Endothelial cell of umbilical vein (primary cell): ENCODE results near the gene SPTBN4. TPM values are rescaled to one million over a fixed set of nuclear protein-coding genes. Genes with fewer than 3 reads are reported as not detected.
A peak's percentile ranks its signal among the peaks of the same experiment; 100 is the strongest.

ENCODE experiments used
- BruUV-seq: library from RNA; stranded (reverse); fragments of 400-500 nt; replicated peaks from 2 replicates; lab custom pipeline; 2021; lab: Mats Ljungman, UMichigan
- CTCF ChIA-PET: fragments of 300-600, 350-600 bp; sonication (Branson Sonifier 250); formaldehyde crosslinking; loops from one replicate; lab custom pipeline; 2021; ENCODE audit warnings: antibody characterized with exemption, inconsistent platforms; lab: Charles Lee
- POLR2A ChIA-PET: fragments of 300-600, 350-600 bp; sonication (Branson Sonifier 250); formaldehyde crosslinking; loops from one replicate; lab custom pipeline; 2021; ENCODE audit warnings: antibody characterized with exemption, inconsistent platforms; lab: Charles Lee
- DNase-seq: peaks from one replicate; pipeline ENCODE4 v3.0.0-alpha.2; 2011; ENCODE audit warnings: low read depth, low spot score
- FAIRE-seq: peaks from 2 replicates; lab custom pipeline; 2011; peaks lifted over from hg19 to GRCh38; lab: Jason Lieb, UNC
- H2AFZ ChIP-seq: 2 replicates; pipeline ENCODE4 v1.6.0; 2012; ENCODE audit warnings: low read depth, low read length, control low read depth, inconsistent platforms
- H3K27ac ChIP-seq: 2 replicates; pipeline ENCODE4 v1.5.1; 2011; ENCODE audit warnings: low read depth, mild to moderate bottlenecking, control low read depth, low read length, moderate library complexity; ENCODE audit not compliant: insufficient read depth
- H3K27me3 ChIP-seq, 2 experiments: 2 replicates each; pipeline versions ENCODE4 v1.6.0 to v1.6.1; 2011; ENCODE audit warnings: low read length in 2 of 2, mixed read lengths in 1 of 2; ENCODE audit not compliant: control insufficient read depth in 2 of 2, insufficient read depth in 2 of 2
- H3K36me3 ChIP-seq, 2 experiments: 2 replicates in 1 of 2; 3 replicates in 1 of 2; pipeline ENCODE4 v1.5.1; 2011; ENCODE audit warnings: low read length in 2 of 2, mild to moderate bottlenecking in 1 of 2, moderate library complexity in 1 of 2; ENCODE audit not compliant: control insufficient read depth in 2 of 2, insufficient read depth in 2 of 2; ENCODE audit errors: extremely low read depth in 1 of 2
- H3K4me1 ChIP-seq: 3 replicates; pipeline ENCODE4 v1.5.1; 2011; ENCODE audit warnings: mild to moderate bottlenecking, low read length; ENCODE audit not compliant: control insufficient read depth, insufficient read depth; ENCODE audit errors: extremely low read depth
- H3K4me2 ChIP-seq: 2 replicates; pipeline ENCODE4 v1.6.1; 2011; ENCODE audit warnings: low read length, control low read depth, mixed read lengths; ENCODE audit not compliant: insufficient read depth
- H3K4me3 ChIP-seq, 3 experiments: fragments of 200-600 bp in 1 of 3; sonication (generic), shearing (Covaris generic) in 1 of 3; replicated peaks in 1 of 3; 2 replicates each; pipeline ENCODE4 v1.5.1; 2011 to 2016; ENCODE audit warnings: control low read depth in 3 of 3, low read length in 3 of 3, mild to moderate bottlenecking in 2 of 3, inconsistent platforms in 1 of 3, low read depth in 1 of 3, moderate library complexity in 1 of 3; ENCODE audit not compliant: insufficient read depth in 1 of 3
- H3K79me2 ChIP-seq: 2 replicates; pipeline ENCODE4 v1.6.0; 2012; ENCODE audit warnings: low read length, inconsistent platforms; ENCODE audit not compliant: control insufficient read depth, insufficient read depth
- H3K9ac ChIP-seq: replicated peaks from 2 replicates; pipeline ENCODE3; 2011; ENCODE audit warnings: low read length, control low read depth; ENCODE audit not compliant: insufficient read depth; ENCODE audit errors: extremely low read depth
- H3K9me1 ChIP-seq: replicated peaks from 3 replicates; pipeline ENCODE4 v1.6.0; 2011; ENCODE audit warnings: mild to moderate bottlenecking, low read length; ENCODE audit not compliant: control insufficient read depth, insufficient read depth; ENCODE audit errors: extremely low read depth
- H3K9me3 ChIP-seq: replicated peaks from 2 replicates; pipeline ENCODE4 v1.5.1; 2012; ENCODE audit warnings: low read length, inconsistent platforms; ENCODE audit not compliant: control insufficient read depth, insufficient read depth
- H4K20me1 ChIP-seq: replicated peaks from 2 replicates; pipeline ENCODE3; 2011; ENCODE audit warnings: mild to moderate bottlenecking, low read length; ENCODE audit not compliant: control insufficient read depth, insufficient read depth; ENCODE audit errors: extremely low read depth
- FOS ChIP-seq: IDR thresholded peaks from 2 replicates; pipeline ENCODE4 v1.6.1; 2011; ENCODE audit warnings: mild to moderate bottlenecking, low read length, moderate library complexity, borderline replicate concordance; ENCODE audit not compliant: insufficient read depth
- JUN ChIP-seq: IDR thresholded peaks from 2 replicates; pipeline ENCODE4 v1.6.1; 2011; ENCODE audit warnings: borderline replicate concordance, low read depth; ENCODE audit not compliant: insufficient read length, insufficient read depth
- POLR2A ChIP-seq: IDR thresholded peaks from 2 replicates; pipeline ENCODE4 v1.6.1; 2012; ENCODE audit warnings: low read depth, mild to moderate bottlenecking, control low read depth, low read length
- POLR2AphosphoS5 ChIP-seq: IDR thresholded peaks from 2 replicates; pipeline ENCODE4 v1.6.1; 2012; ENCODE audit warnings: low read depth, mild to moderate bottlenecking, control low read depth, low read length, moderate library complexity; ENCODE audit not compliant: insufficient read depth
- dilution Hi-C: fragments of 300-500 bp; cut with MboI; formaldehyde crosslinking; loops from one replicate; pipeline ENCODE4 v1.15.0; 2019; ENCODE audit warnings: low sequenced_read_pairs; ENCODE audit not compliant: extremely low pct_ligation_motif_present
- intact Hi-C: fragments of 100-400 bp; cut with micrococcal nuclease; formaldehyde crosslinking; loops from one replicate; pipeline ENCODE4 v1.10.0; 2022
- polyA plus RNA-seq, 4 experiments: library from polyadenylated mRNA; depleted of rRNA in 3 of 4; stranded (reverse) in 3 of 4; unstranded in 1 of 4; fragments of >200 nt; gene quantifications; 2 replicates each; pipeline versions ENCODE4 v1.2.1 to v1.2.3, GENCODE V29; 2011 to 2012; ENCODE audit warnings: missing spikeins in 1 of 4
- total RNA-seq: library from RNA; stranded (reverse); gene quantifications from 2 replicates; pipeline ENCODE4 v1.2.3, GENCODE V29; 2021
- TF ChIP-seq, protein P1 (sequence below), 2 donors: IDR thresholded peaks; 1 replicate in 1 of 2; 2 replicates in 1 of 2; pipeline ENCODE4 v1.5.1; 2011; ENCODE audit warnings: low read length in 2 of 2, mild to moderate bottlenecking in 2 of 2, moderate library complexity in 2 of 2, control low read depth in 1 of 2, inconsistent platforms in 1 of 2, low read depth in 1 of 2; ENCODE audit not compliant: insufficient read depth in 1 of 2; ENCODE audit errors: extremely low read depth in 1 of 2

The SPTBN4 gene
- total and polyA plus RNA-seq, 2 donors (not counting 3 experiments of a cell fraction or from before 2014, with no cell fraction given), result 0.33 TPM; not detected in 1

DNA sequence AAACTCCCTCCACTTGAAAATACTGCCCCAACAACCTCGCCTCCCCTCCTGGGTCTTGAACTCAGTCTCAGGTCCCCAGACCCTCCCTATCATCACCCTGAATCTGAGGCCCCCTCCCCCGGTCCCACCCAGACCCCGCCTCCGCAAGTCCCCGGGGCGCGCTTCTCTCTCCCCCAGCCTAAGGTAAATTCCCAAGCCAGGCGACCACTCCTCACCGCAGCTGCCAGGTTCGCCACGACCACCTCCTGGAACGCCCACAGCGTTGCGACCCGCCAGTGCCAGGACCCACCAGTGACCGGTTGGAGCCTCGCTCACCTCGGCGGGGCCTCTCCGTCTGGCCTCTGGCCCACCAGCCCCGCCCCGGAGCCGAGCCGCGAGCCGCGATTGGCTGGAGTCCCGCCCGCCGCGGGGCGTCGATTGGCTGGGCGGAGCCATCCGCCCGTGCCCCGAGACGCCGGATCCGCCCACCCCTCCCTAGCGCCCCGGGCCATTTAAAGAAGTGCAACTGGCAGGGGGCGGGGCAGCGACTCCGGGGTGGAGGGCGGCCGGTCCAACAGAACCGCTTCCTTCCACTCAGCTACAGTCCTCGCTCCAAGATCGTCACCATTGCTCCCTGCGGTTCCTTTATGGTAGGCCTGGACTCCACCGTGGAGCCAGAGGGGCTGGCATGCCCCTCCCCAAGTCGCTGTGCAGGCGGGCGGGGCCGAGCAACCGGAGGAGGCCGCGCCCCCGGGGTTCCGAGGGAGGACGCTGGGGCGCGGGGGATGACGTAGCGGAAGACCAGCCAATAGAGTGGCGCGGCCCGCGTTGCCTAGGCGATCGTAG is 22.6 kb upstream of the SPTBN4 start, which contains the start of gene SERTAD3:
Gene SERTAD3, minus strand, starts transcription at position 336 of the 825 bp plus-strand sequence. CDS start 2,255 bp downstream, outside the sequence.
- no TSS peak for BruUV-seq

DNA sequence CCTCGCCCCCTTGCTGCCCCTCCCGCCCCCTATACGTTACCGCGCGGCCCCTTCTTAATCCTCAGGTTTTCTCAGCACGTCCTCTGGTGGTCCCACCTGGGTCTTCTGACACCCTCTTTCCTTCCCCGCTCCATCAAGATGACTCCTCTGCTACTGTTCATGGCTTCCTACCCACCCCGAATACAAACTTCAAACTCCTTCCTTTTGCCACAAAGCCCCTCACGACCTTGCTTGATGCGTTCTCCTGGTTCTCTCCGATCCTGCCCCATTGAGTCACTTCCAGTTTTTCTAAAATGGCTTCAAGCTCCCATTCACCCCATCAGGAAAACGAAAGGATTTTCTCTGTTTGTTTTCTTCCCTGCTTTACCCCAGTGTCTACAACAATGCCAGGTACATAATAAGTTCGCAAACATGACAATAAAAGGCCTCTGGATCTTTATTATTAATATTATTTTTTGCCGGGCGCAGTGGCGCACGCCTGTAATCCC is 21.9 kb upstream of the SPTBN4 start:
- no peak for DNase-seq
- no peaks in the 10 kb centered on the region for H4K20me1 ChIP-seq
- no peaks in the 10 kb centered on the region for H3K9me3 ChIP-seq
- no peaks in the 10 kb centered on the region for H3K27me3 ChIP-seq
- POLR2A ChIA-PET, result interaction anchor here (2.6 kb wide), 1 partner anchor 20 kb away, joined by 13 read pairs; the partner anchor contains the start of gene BLVRB
- H3K4me2 ChIP-seq, result peak overlapping the region; percentile 75
- peaks cover 9% of the 10 kb centered on the region for H3K4me1 ChIP-seq
- FAIRE-seq, result no peak
- peak overlapping the region; percentile 73 for H2AFZ ChIP-seq
- peaks cover 9 to 12% of the 10 kb centered on the region in 2 experiments for H3K36me3 ChIP-seq
- H3K9ac ChIP-seq, result peak overlapping the region; percentile 62
- CTCF ChIA-PET, result interaction anchor here (1.2 to 4.1 kb wide), 3 partner anchors 20 to 140 kb away, joined by 5 to 37 read pairs (median 25); no protein-coding TSS in a partner anchor
- intact Hi-C loops, result loop anchor here (1.0 to 10.0 kb wide), 6 partner anchors 19 to 360 kb away; no protein-coding TSS in a partner anchor
- peak overlapping the region; percentile 17 to 53 (median 52) for H3K4me3 ChIP-seq
- TF ChIP-seq, protein P1, sequence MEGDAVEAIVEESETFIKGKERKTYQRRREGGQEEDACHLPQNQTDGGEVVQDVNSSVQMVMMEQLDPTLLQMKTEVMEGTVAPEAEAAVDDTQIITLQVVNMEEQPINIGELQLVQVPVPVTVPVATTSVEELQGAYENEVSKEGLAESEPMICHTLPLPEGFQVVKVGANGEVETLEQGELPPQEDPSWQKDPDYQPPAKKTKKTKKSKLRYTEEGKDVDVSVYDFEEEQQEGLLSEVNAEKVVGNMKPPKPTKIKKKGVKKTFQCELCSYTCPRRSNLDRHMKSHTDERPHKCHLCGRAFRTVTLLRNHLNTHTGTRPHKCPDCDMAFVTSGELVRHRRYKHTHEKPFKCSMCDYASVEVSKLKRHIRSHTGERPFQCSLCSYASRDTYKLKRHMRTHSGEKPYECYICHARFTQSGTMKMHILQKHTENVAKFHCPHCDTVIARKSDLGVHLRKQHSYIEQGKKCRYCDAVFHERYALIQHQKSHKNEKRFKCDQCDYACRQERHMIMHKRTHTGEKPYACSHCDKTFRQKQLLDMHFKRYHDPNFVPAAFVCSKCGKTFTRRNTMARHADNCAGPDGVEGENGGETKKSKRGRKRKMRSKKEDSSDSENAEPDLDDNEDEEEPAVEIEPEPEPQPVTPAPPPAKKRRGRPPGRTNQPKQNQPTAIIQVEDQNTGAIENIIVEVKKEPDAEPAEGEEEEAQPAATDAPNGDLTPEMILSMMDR (IDR thresholded peaks at IDR 0.05; ENCODE audit: extremely low read depth in 1 of 2, insufficient read depth in 1 of 2, low read depth in 1 of 2, low read length in 2 of 2), result peak in 1 of 2 donors; percentile 33
- TF ChIP-seq POLR2A (peak; percentile 38), FOS (no peak)
- H3K27ac ChIP-seq, result peak overlapping the region; percentile 46
- TSS peak; percentile 30 for BruUV-seq
- peaks cover 29% of the 10 kb centered on the region for H3K79me2 ChIP-seq
- dilution Hi-C loops, result no loop called here
- no peaks in the 10 kb centered on the region for H3K9me1 ChIP-seq

More for the DNA sequence above, 22.6 kb upstream of the SPTBN4 start, which contains the start of gene SERTAD3:
- Histone ChIP-seq H3K4me1 (peaks cover 9% of the 10 kb centered on the region), H3K4me3 (peak within 1 kb of the TSS; percentile 52 to 98 (median 95)), H3K4me2 (peak within 1 kb of the TSS; percentile 75), H3K9ac (peak within 1 kb of the TSS; percentile 95), H4K20me1 (no peaks in the 10 kb centered on the region), H3K9me3 (no peaks in the 10 kb centered on the region), H3K9me1 (no peaks in the 10 kb centered on the region), H3K27me3 (no peaks in the 10 kb centered on the region), H3K36me3 (peaks cover 9 to 12% of the 10 kb centered on the region in 2 experiments), H2AFZ (peak within 1 kb of the TSS; percentile 73), H3K79me2 (peaks cover 29% of the 10 kb centered on the region), H3K27ac (peak within 1 kb of the TSS; percentile 90)
- DNase-seq, result peak; percentile 97
- dilution Hi-C loops, result no loop called here
- FAIRE-seq, result peak; percentile 98
- CTCF ChIA-PET, result interaction anchor here (1.2 to 4.1 kb wide), 5 partner anchors 18 to 158 kb away, joined by 5 to 37 read pairs (median 14); partner anchors contain the start of gene SERTAD1
- POLR2A ChIA-PET, result interaction anchor here (1.7 to 2.6 kb wide), 4 partner anchors 11 to 23 kb away, joined by 9 to 15 read pairs (median 14); partner anchors contain the start of genes BLVRB and SERTAD1
- intact Hi-C loops, result loop anchor here (1.0 to 10.0 kb wide), 10 partner anchors 11 to 361 kb away; partner anchors contain the start of genes AKT2, C19orf47, PLD3 and SERTAD1
- TF ChIP-seq POLR2A (peak; percentile 68), POLR2AphosphoS5 (peak; percentile 84), JUN (no peak)
